Glomerular endothelial cell (primary cell): ENCODE results near the gene GPRC5D. TPM values are rescaled to one million over a fixed set of nuclear protein-coding genes. Genes with fewer than 3 reads are reported as not detected.

Experiments
- total RNA-seq: library from RNA; depleted of rRNA; stranded (reverse); fragments of >200 nt; gene quantifications from 2 replicates; pipeline ENCODE4 v1.2.3, GENCODE V29; 2015

The GPRC5D gene
- total RNA-seq, 1 donor from 2014 or later, result not detected

Other genes starting within 250 kb of the GPRC5D start
- 15.8 and 25.0 TPM in 2 replicates for gene CDKN1B, start 234.8 kb downstream of the GPRC5D start, total RNA-seq
- gene APOLD1, start 166.5 kb downstream of the GPRC5D start, total RNA-seq, result 27.5 and 31.4 TPM in 2 replicates
- gene DDX47, start 138.8 kb downstream of the GPRC5D start, total RNA-seq, result 49.5 and 51.6 TPM in 2 replicates
- 14.9 and 18.7 TPM in 2 replicates for gene GPRC5A, start 60.6 kb downstream of the GPRC5D start, total RNA-seq
- gene HEBP1, start 48.1 kb upstream of the GPRC5D start, total RNA-seq, result 37.2 and 57.1 TPM in 2 replicates
- 5.6 and 6.8 TPM in 2 replicates for gene FAM234B, start 92.2 kb upstream of the GPRC5D start, total RNA-seq
- 0.10 TPM in 1 of 2 replicates, not detected in the other for gene GSG1, start 151.5 kb upstream of the GPRC5D start, total RNA-seq
- gene EMP1, start 244.6 kb upstream of the GPRC5D start, total RNA-seq, result 744 and 1,093 TPM in 2 replicates